Progenitor cell of endocrine pancreas (in vitro differentiated cells): ENCODE measurements around the gene FSTL4. TPM values are rescaled to one million over a fixed set of nuclear protein-coding genes. Genes with fewer than 3 reads are reported as not detected.

ENCODE experiments used
- DNase-seq: peaks from one replicate; pipeline ENCODE4 v3.0.0; 2021; ENCODE audit warnings: low spot score; ENCODE audit not compliant: unreplicated experiment
- H3K27ac Mint-ChIP-seq: 2 replicates; pipeline ENCODE4 v1.8.0; 2021; ENCODE audit warnings: mild to moderate bottlenecking, moderate library complexity, mixed read lengths
- H3K27me3 Mint-ChIP-seq: 2 replicates; pipeline ENCODE4 v1.8.0; 2021; ENCODE audit warnings: mixed read lengths
- H3K36me3 Mint-ChIP-seq: 2 replicates; pipeline ENCODE4 v1.8.0; 2022; ENCODE audit warnings: mixed read lengths; ENCODE audit not compliant: insufficient read depth
- H3K4me1 Mint-ChIP-seq: 2 replicates; pipeline ENCODE4 v1.8.0; 2021; ENCODE audit warnings: low read depth, mixed read lengths
- H3K4me3 Mint-ChIP-seq: 2 replicates; pipeline ENCODE4 v1.8.0; 2021; ENCODE audit warnings: low read depth, mild to moderate bottlenecking, moderate library complexity, mixed read lengths
- H3K9me3 Mint-ChIP-seq: 2 replicates; pipeline ENCODE4 v1.8.0; 2021; ENCODE audit warnings: low read depth, mixed read lengths
- CTCF ChIP-seq: fragments of 200-600 bp; sonication (generic); IDR thresholded peaks from one replicate; pipeline ENCODE4 v1.5.0; 2021; ENCODE audit warnings: antibody characterized with exemption, mild to moderate bottlenecking; ENCODE audit not compliant: unreplicated experiment
- total RNA-seq: library from RNA; stranded (reverse); gene quantifications from 2 replicates; pipeline ENCODE4 v1.2.1, GENCODE V29; 2021

FSTL4 gene
- total RNA-seq, 1 donor from 2014 or later = 2.4 TPM

GRCh38 chr5:133487093-133487492 is 125.2 kb downstream of the FSTL4 start:
- Mint-ChIP-seq H3K27ac (no peak overlapping the region), H3K36me3 (no peaks in the 10 kb centered on the region), H3K4me1 (peaks cover 16% of the 10 kb centered on the region), H3K27me3 (peaks cover 17% of the 10 kb centered on the region), H3K9me3 (peaks cover 4% of the 10 kb centered on the region), H3K4me3 (no peak overlapping the region)
- DNase-seq = no peak
- TF ChIP-seq CTCF = no peak

GRCh38 chr5:133485468-133485867 is 126.9 kb downstream of the FSTL4 start:
- no peak overlapping the region for H3K27ac Mint-ChIP-seq
- H3K27me3 Mint-ChIP-seq = peaks cover 17% of the 10 kb centered on the region
- TF ChIP-seq CTCF = no peak
- H3K36me3 Mint-ChIP-seq = no peaks in the 10 kb centered on the region
- H3K4me3 Mint-ChIP-seq = no peak overlapping the region
- H3K9me3 Mint-ChIP-seq = peaks cover 4% of the 10 kb centered on the region
- peaks cover 16% of the 10 kb centered on the region for H3K4me1 Mint-ChIP-seq
- DNase-seq = no peak

GRCh38 chr5:133483406-133484090 is 128.8 kb downstream of the FSTL4 start:
- no peaks in the 10 kb centered on the region for H3K9me3 Mint-ChIP-seq
- peaks cover 22% of the 10 kb centered on the region for H3K27me3 Mint-ChIP-seq
- H3K4me1 Mint-ChIP-seq = peaks cover 16% of the 10 kb centered on the region
- TF ChIP-seq CTCF = no peak
- no peak for DNase-seq
- H3K27ac Mint-ChIP-seq = no peak overlapping the region
- no peaks in the 10 kb centered on the region for H3K36me3 Mint-ChIP-seq
- no peak overlapping the region for H3K4me3 Mint-ChIP-seq

GRCh38 chr5:133482028-133482427 is 130.3 kb downstream of the FSTL4 start:
- no peak for DNase-seq
- Mint-ChIP-seq H3K9me3 (no peaks in the 10 kb centered on the region), H3K27ac (no peak overlapping the region), H3K27me3 (peaks cover 17% of the 10 kb centered on the region), H3K36me3 (no peaks in the 10 kb centered on the region), H3K4me3 (no peak overlapping the region), H3K4me1 (peaks cover 19% of the 10 kb centered on the region)
- no peak for TF ChIP-seq CTCF

- no peaks in the 10 kb centered on the region for H3K36me3 Mint-ChIP-seq
- H3K4me3 Mint-ChIP-seq = no peak overlapping the region
- H3K9me3 Mint-ChIP-seq = no peaks in the 10 kb centered on the region
- TF ChIP-seq CTCF = no peak
- H3K4me1 Mint-ChIP-seq = peaks cover 12% of the 10 kb centered on the region
- DNase-seq = no peak
- peaks cover 14% of the 10 kb centered on the region for H3K27me3 Mint-ChIP-seq
- H3K27ac Mint-ChIP-seq = no peak overlapping the region
These were observed 131.5 kb downstream of the FSTL4 start for GRCh38 chr5:133480866-133481265.
